ENCODE results near the gene HCFC1.

HCFC1 gene

DNA sequence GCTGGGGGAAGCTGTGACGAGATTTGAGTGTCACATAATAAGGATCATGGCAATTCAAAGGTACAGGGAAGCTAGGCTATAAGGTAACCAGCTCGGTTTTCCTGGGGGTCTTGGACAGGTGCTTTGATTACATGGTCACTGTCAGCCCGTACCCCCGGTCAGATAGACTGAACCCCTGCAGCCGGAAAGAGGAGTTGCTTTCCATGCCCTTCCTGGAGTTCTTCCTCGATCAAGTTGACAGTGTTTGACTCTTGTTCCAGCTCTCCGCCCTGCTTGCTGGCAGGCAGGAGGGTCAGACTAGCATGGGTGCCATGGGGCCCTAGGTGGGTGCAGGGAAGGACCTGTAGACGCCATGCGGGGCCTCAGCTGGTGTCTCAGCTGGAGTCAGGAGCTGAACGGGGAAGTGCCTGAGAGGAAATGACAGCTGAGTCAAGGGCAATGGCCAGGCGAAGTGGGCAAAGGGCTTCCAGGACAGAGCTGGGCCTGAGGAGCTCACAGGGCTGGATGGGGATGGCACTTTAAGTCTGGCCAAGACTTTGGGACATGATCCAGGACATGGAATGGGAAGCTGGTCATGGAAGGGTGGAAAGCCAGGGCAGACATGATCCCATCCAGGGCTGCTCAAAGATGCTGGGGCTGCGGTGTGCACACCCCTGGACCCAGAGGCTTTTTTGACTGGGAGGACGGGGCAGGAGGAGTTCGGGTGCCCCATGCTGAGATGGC lies 2.5 kb upstream of the HCFC1 start:
- no peak overlapping the region for H2BK15ac ChIP-seq (ENCODE audit: low read depth, poor library complexity, severe bottlenecking)
- H4K91ac ChIP-seq (ENCODE audit: low read length): no peak overlapping the region
- H3K79me1 ChIP-seq (replicated peaks; ENCODE audit: low read length, poor library complexity, severe bottlenecking): no peaks in the 10 kb centered on the region
- no peak overlapping the region for H2BK120ac ChIP-seq (ENCODE audit: low read depth, low read length)
- no peak overlapping the region for H3K14ac ChIP-seq (ENCODE audit: low read length in 2 of 2)
- peak overlapping the region; percentile 98 for H3K9ac ChIP-seq (ENCODE audit: low read length)
- peaks cover 10% of the 10 kb centered on the region for H3K4me1 ChIP-seq (ENCODE audit: control insufficient read depth, insufficient read depth, low read depth, low read length)
- WGBS: 91% methylated on average over 14 of the region's 14 CpGs
- H3K4me3 ChIP-seq (ENCODE audit: insufficient read depth in 1 of 2, low read depth in 1 of 2, low read length in 2 of 2): peak overlapping the region in 1 of 2 experiments; percentile 84
- H3K23ac ChIP-seq (ENCODE audit: low read length in 2 of 2): no peak overlapping the region
- no peak overlapping the region for H2AK5ac ChIP-seq (ENCODE audit: low read length, severe bottlenecking)
- peaks cover 0 to 3% of the 10 kb centered on the region in 2 experiments for H3K36me3 ChIP-seq (ENCODE audit: control insufficient read depth in 1 of 2, insufficient read depth in 2 of 2, low read depth in 1 of 2, low read length in 2 of 2)
- no peak overlapping the region for H2BK12ac ChIP-seq (ENCODE audit: low read length in 2 of 2)
- H3K18ac ChIP-seq (ENCODE audit: low read depth in 1 of 2, low read length in 2 of 2): no peak overlapping the region
- no peaks in the 10 kb centered on the region for H3K9me3 ChIP-seq (ENCODE audit: control insufficient read depth, low read length)
- no peaks in the 10 kb centered on the region for H3K27me3 ChIP-seq (ENCODE audit: control insufficient read depth in 1 of 2, insufficient read depth in 1 of 2, low read length in 2 of 2)
- no peak overlapping the region for H3K4me2 ChIP-seq (ENCODE audit: low read length, poor library complexity, severe bottlenecking)
- H2AFZ ChIP-seq (ENCODE audit: low read depth, low read length): no peak overlapping the region
- DNase-seq: no peak
- no peak overlapping the region for H4K8ac ChIP-seq (ENCODE audit: low read length)
- no peak overlapping the region for H2BK5ac ChIP-seq (ENCODE audit: low read depth, low read length, poor library complexity, severe bottlenecking)
- no peak overlapping the region for H3K4ac ChIP-seq (ENCODE audit: low read depth in 1 of 2, low read length in 2 of 2)
- no peak overlapping the region for H3K27ac ChIP-seq (ENCODE audit: low read length, poor library complexity, severe bottlenecking)

DNA sequence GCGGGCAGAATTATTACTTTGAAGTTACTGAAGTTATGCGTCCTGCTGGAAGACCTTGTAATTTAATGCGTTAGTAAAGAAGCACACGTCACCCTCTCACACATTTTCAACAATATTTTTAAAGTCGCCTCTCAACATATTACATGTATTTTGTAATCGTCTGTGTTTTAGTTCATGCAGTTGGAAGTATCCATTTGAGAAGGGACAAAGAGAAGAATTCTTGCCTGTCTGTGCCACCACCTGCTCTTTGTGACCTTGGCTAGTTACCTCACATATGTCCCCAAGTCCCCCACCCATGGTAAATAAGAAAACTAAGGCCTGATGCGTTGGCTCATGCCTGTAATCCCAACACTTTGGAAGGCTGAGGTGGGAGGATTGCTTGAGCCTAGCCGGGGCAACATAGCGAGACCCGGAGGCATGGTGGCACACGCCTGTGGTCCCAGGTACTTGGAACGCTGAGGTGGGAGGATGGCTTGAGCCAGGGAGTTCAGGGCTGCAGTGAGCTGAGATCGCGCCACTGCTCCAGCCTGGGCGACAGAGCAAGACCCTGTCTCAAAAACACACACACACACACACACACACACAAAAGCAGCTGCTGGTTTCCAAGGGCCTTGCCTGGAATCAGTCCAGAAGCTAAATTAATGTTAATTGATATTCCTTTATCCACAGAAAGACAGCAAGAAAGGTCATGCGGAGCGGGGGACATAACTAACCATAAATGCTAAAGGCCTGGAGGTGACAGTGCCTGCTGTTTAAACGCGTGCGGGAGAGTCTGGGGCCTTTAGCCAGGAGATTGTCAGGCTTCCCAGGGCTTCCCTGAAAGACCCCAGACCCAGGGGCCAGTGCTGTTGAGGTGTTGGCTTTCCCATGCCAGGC lies 1.7 kb upstream of the HCFC1 start:
- Histone ChIP-seq H3K14ac (ENCODE audit: low read length in 2 of 2) (peak overlapping the region in 1 of 2 experiments; percentile 1), H2BK120ac (ENCODE audit: low read depth, low read length) (no peak overlapping the region), H2AK5ac (ENCODE audit: low read length, severe bottlenecking) (no peak overlapping the region), H3K27me3 (ENCODE audit: control insufficient read depth in 1 of 2, insufficient read depth in 1 of 2, low read length in 2 of 2) (no peaks in the 10 kb centered on the region), H3K27ac (ENCODE audit: low read length, poor library complexity, severe bottlenecking) (peak overlapping the region; percentile 59), H2AFZ (ENCODE audit: low read depth, low read length) (no peak overlapping the region), H3K18ac (ENCODE audit: low read depth in 1 of 2, low read length in 2 of 2) (peak overlapping the region in 1 of 2 experiments; percentile 70), H2BK5ac (ENCODE audit: low read depth, low read length, poor library complexity, severe bottlenecking) (no peak overlapping the region), H3K9me3 (ENCODE audit: control insufficient read depth, low read length) (no peaks in the 10 kb centered on the region), H3K4me3 (ENCODE audit: insufficient read depth in 1 of 2, low read depth in 1 of 2, low read length in 2 of 2) (peak overlapping the region; percentile 84 to 87), H3K36me3 (ENCODE audit: control insufficient read depth in 1 of 2, insufficient read depth in 2 of 2, low read depth in 1 of 2, low read length in 2 of 2) (peaks cover 0 to 4% of the 10 kb centered on the region in 2 experiments), H3K79me1 (replicated peaks; ENCODE audit: low read length, poor library complexity, severe bottlenecking) (no peaks in the 10 kb centered on the region), H3K4me2 (ENCODE audit: low read length, poor library complexity, severe bottlenecking) (peak overlapping the region; percentile 44), H3K4ac (ENCODE audit: low read depth in 1 of 2, low read length in 2 of 2) (peak overlapping the region in 1 of 2 experiments; percentile 86), H2BK12ac (ENCODE audit: low read length in 2 of 2) (peak overlapping the region in 1 of 2 experiments; percentile 21), H4K91ac (ENCODE audit: low read length) (no peak overlapping the region), H3K23ac (ENCODE audit: low read length in 2 of 2) (no peak overlapping the region), H3K4me1 (ENCODE audit: control insufficient read depth, insufficient read depth, low read depth, low read length) (peaks cover 15% of the 10 kb centered on the region), H3K9ac (ENCODE audit: low read length) (peak overlapping the region; percentile 98), H2BK15ac (ENCODE audit: low read depth, poor library complexity, severe bottlenecking) (no peak overlapping the region), H4K8ac (ENCODE audit: low read length) (peak overlapping the region; percentile 37)
- no peak for DNase-seq
- WGBS: 80% methylated on average over 9 of the region's 20 CpGs

DNA sequence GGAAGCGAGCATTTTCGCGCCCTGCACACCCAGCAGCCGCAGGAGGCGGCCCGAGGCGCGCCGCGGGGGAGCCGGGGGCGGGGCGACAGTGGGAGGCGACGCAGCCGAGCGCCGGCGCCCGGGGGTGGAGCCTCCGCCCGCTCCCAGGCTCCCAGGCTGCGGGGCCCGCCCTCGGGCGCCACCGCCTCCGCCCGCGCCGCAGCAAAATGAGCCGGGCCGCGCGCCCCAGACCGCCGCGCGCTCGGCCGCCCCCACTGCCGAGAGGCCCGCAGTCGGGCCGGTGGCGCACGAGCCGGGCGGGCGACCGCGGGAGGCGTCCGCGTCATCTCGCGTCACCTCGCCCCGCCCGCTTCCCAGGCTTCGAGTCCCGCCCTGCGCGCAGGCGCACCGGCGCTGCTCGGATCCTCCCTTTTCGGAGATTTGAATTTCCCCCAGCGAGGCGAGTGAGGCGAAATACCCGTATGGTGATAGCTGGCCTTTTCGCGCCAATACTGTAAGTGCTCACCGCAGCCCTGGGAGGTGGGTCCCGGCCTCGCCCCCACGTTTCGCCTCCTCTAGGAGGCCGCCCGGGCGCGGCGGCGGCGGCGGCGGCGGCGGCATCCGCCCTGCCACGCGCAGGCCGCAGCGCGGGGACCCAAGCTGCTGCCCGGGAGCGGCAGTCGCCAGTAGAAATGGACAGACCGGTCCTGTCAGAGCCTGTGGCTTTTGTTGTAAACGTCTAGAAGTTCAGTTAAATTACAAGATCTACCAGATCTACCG lies 929 bp upstream of the HCFC1 start, which contains the start of gene TMEM187:
TSS of gene TMEM187 (plus strand) at position 387 of the 759 bp plus-strand sequence. CDS start 9,309 bp downstream, outside the sequence.
- H3K4ac ChIP-seq (ENCODE audit: low read depth in 1 of 2, low read length in 2 of 2): peak within 1 kb of the TSS; percentile 97 to 100
- H3K4me3 ChIP-seq (ENCODE audit: insufficient read depth in 1 of 2, low read depth in 1 of 2, low read length in 2 of 2): peak within 1 kb of the TSS; percentile 87 to 99
- H3K9me3 ChIP-seq (ENCODE audit: control insufficient read depth, low read length): no peaks in the 10 kb centered on the region
- H4K91ac ChIP-seq (ENCODE audit: low read length): peak within 1 kb of the TSS; percentile 99
- peaks cover 0 to 9% of the 10 kb centered on the region in 2 experiments for H3K36me3 ChIP-seq (ENCODE audit: control insufficient read depth in 1 of 2, insufficient read depth in 2 of 2, low read depth in 1 of 2, low read length in 2 of 2)
- peak within 1 kb of the TSS; percentile 99 for H3K27ac ChIP-seq (ENCODE audit: low read length, poor library complexity, severe bottlenecking)
- H2BK12ac ChIP-seq (ENCODE audit: low read length in 2 of 2): peak within 1 kb of the TSS in 1 of 2 experiments; percentile 21
- H3K23ac ChIP-seq (ENCODE audit: low read length in 2 of 2): peak within 1 kb of the TSS in 1 of 2 experiments; percentile 89
- H3K18ac ChIP-seq (ENCODE audit: low read depth in 1 of 2, low read length in 2 of 2): peak within 1 kb of the TSS; percentile 91 to 96
- H3K4me1 ChIP-seq (ENCODE audit: control insufficient read depth, insufficient read depth, low read depth, low read length): peaks cover 22% of the 10 kb centered on the region
- peak within 1 kb of the TSS in 1 of 2 experiments; percentile 87 for H3K14ac ChIP-seq (ENCODE audit: low read length in 2 of 2)
- H3K27me3 ChIP-seq (ENCODE audit: control insufficient read depth in 1 of 2, insufficient read depth in 1 of 2, low read length in 2 of 2): no peaks in the 10 kb centered on the region
- H3K9ac ChIP-seq (ENCODE audit: low read length): peak within 1 kb of the TSS; percentile 98
- H3K79me1 ChIP-seq (replicated peaks; ENCODE audit: low read length, poor library complexity, severe bottlenecking): no peaks in the 10 kb centered on the region
- DNase-seq: peak; percentile 85
- H4K8ac ChIP-seq (ENCODE audit: low read length): peak within 1 kb of the TSS; percentile 96
- peak within 1 kb of the TSS; percentile 54 for H3K4me2 ChIP-seq (ENCODE audit: low read length, poor library complexity, severe bottlenecking)
- WGBS: 0% methylated on average over 62 of the region's 103 CpGs
- peak within 1 kb of the TSS; percentile 68 for H2BK120ac ChIP-seq (ENCODE audit: low read depth, low read length)
- peak within 1 kb of the TSS; percentile 42 for H2AFZ ChIP-seq (ENCODE audit: low read depth, low read length)
- peak within 1 kb of the TSS; percentile 92 for H2BK5ac ChIP-seq (ENCODE audit: low read depth, low read length, poor library complexity, severe bottlenecking)
- peak within 1 kb of the TSS; percentile 67 for H2BK15ac ChIP-seq (ENCODE audit: low read depth, poor library complexity, severe bottlenecking)
- no peak within 1 kb of the TSS for H2AK5ac ChIP-seq (ENCODE audit: low read length, severe bottlenecking)

Measured in mesenchymal stem cell (in vitro differentiated cells and primary cell).